HG03558 (cell line): ENCODE data around the gene UCK2.
"Not testable (repeated sequence)": the region's sequence is repeated elsewhere in the genome, so short reads cannot be mapped to it uniquely, and the experiment has no call there.

Experiments
- ATAC-seq: cut with Tn5 transposase; IDR thresholded peaks from one replicate; pipeline ENCODE4 v1.9.1; 2021; ENCODE audit warnings: moderate number of reproducible peaks; ENCODE audit not compliant: unreplicated experiment; ENCODE audit errors: extremely low read depth

The UCK2 gene

DNA sequence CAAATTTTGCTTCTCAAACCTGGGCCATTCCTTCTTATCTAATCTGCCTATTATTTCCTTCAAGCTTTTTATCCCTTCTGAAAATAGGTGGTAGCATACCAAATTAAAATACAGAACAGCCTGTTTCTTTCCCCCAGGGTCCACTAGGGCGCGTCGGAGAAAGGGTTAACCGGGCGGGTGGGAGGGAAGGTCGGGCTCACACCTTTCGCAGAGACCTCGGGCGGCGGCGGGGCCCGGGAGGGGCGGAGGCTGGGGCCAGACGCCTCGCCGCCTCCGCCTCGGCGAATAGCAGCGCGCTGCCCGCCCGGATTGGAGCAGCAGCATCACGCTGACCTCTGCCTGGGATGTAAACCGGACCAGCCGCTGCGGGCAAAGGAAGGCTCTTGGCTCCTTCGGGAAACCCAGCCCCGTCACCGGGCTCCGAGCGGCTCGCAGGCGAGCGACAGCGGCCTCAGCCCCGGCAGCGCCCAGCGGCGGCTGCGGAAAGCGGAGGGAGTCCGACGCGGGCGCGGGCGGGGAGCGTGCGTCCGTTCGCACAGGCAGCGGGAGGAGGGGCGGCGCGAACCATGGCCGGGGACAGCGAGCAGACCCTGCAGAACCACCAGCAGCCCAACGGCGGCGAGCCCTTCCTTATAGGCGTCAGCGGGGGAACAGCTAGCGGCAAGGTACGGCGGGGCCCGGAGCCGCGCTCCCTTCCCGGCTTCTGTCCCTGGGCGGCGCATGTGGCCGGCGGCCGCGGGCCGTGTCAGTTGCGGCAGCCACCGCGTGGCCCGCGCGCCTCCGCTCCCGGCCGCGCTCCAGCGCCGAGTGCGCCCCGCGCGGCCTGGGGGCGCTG, at the start of gene UCK2:
Gene UCK2 (plus strand): TSS at position 347 of the 835 bp plus-strand sequence. CDS start 220 bp downstream, at position 567.
- peak; percentile 48 for ATAC-seq

DNA sequence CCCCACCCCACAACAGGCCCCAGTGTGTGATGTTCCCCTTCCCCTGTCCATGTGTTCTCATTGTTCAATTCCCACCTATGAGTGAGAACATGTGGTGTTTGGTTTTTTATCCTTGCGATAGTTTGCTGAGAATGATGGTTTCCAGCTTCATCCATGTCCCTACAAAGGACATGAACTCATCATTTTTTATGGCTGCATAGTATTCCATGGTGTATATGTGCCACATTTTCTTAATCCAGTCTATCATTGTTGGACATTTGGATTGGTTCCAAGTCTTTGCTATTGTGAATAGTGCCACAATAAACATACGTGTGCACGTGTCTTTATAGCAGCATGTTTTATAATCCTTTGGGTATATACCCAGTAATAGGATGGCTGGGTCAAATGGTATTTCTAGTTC, 49.2 kb upstream of the UCK2 start:
- ATAC-seq, result not testable (repeated sequence)

DNA sequence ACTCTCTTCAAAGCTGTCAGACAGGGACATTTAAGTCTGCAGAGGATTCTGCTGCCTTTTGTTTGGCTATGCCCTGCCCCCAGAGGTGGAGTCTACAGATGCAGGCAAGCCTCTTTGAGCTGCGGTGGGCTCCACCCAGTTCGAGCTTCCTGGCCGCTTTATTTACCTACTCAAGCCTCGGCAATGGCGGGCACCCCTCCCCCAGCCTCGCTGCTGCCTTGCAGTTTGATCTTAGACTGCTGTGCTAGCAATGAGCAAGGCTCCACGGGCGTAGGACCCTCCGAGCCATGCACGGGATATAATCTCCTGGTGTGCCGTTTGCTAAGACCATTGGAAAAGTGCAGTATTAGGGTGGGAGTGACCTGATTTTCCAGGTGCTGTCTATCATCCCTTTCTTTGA, 43.9 kb upstream of the UCK2 start:
- ATAC-seq, result not testable (repeated sequence)

DNA sequence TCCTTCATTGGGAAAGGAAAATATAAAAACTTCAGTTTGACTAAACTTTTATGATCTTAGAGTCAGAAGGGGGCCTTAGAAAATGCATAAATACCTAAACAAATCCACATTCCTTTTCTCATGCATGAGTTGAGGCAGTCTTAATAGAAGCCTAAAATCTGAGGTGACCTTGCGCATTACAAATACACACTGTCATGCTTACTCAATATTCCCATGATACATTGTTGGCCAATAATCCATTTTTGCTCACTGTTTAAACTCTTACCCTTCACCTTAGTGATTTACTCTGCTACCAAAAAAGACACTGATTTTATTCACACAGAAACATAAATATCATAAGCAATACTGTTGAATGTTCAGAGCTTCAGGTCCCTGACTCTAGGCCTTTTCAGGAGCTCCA, 39.7 kb upstream of the UCK2 start:
- no peak for ATAC-seq

DNA sequence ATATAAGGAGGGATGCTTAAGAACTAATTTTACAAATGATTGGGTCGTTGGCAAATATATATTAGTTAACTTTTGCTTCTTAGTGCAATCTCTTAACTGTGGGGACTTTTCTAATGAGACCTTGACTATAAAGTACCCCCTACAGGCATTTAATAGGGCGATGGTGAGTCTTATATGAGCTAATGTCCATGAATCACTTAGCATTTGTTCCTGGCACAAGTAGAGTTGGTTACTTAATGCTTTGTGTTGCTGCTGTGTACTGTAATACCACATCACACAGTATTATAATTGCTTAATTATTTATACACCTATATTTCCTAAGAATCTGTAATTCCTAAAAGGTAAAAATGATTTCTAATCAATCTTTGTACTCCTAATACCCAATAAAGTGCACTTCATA, 33.5 kb upstream of the UCK2 start:
- ATAC-seq, result no peak

DNA sequence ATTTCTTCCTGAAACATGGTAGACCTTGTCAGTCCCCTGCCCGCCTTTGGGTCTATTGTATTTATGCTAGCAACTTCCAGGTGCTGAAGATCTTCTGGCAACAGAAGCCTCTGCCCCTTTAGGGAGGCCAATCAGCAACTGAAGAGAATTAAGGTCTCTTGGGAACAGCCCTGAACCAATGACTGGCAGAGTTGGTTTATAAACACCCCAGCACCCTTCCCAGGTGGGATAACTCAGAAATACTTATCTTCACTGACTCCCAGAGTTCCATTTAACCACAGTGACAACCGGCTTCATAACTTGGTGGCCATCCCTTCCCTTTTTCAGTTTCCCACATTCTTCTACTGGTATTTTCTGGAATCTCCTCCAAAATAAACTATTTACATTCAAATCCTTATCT, 31.5 kb upstream of the UCK2 start:
- ATAC-seq, result no peak

DNA sequence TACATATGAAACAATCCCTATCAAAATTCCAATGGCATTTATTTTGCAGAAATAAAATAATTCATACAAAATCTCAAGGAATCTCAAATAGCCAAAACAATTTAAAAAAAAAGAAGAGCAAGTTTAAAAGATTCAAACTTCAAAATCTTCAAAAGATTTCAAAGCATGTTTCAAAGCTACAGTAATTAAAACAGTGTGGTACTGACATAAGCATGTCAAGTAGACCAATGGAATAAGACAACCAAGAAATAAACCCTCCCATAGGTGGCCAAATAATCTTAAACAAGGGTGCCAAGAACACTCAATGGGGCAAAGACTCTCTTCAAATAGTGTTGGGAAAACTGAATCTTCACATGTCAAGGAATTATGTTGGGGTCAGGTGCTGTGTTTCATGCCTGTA, 28.0 kb upstream of the UCK2 start:
- ATAC-seq, result no peak

DNA sequence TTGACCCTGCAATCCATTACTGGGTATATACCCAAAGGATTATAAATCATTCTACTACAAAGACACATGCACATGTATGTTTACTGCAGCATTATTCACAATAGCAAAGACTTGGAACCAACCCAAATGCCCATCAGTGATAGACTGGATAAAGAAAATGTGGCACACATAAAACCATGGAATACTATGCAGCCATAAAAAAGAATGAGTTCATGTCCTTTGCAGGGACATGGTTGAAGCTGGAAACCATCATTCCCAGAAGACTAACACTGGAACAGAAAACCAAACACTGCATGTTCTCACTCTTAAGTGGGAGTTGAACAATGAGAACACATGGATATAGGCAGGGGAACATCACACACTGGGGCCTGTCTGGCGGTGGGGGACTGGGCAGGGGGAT, 22.9 kb upstream of the UCK2 start:
- not testable (repeated sequence) for ATAC-seq

DNA sequence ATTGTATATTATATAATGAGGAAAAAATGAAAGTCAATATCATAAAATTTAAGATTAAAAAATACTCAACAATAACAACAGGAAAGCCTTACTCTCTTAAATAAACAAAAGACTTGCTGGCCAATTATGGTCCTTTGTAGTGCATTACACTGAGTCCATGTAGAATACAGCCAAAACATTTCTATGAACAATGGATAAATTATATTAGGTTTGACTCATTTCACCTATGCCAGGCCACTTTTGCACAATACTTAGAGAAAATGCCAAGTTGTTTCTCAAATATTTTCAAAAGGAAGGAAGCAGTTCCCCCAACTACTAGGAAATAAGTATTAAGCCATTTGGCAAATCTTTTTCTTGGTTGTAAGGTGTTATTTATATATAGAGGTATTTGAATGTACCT, 19.8 kb upstream of the UCK2 start:
- ATAC-seq, result no peak

DNA sequence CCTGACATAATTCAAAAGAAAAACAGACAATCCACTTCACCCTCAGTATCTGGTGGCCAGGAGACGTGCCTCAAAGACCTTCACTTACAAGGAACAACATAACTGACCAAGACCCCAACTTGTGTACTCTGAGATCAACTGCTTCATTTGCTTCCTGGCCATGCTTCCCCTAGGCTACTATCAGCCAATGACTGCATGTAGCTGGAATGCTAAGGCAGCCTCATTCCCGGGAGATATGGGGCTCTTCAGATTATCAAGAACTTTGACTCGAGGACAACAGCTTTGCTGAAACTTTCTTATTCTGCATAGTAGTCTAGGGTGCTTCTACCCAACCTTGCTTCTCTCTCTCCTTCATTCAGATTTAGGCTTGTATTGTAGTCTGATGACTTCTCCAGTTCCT, 11.7 kb upstream of the UCK2 start:
- ATAC-seq, result no peak

DNA sequence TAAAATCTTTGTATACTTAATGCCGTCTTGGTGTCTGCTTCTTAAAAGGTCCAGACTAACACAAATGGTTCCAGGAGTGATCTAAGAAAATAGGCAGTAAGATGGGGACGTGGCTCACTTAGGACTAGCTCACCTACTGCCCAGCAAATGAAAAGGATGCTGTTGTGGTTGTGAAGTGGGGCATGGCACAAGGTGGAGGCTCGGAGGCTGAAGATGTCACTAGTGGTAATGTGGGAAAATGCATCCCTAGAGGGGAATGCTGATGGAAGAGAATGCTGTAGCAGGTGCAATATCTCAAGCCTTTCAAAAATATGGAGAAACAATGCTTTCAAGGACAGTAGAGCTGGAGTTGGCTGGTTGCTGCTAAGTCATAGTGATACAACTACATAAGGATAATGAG, 11.3 kb upstream of the UCK2 start:
- ATAC-seq, result no peak

DNA sequence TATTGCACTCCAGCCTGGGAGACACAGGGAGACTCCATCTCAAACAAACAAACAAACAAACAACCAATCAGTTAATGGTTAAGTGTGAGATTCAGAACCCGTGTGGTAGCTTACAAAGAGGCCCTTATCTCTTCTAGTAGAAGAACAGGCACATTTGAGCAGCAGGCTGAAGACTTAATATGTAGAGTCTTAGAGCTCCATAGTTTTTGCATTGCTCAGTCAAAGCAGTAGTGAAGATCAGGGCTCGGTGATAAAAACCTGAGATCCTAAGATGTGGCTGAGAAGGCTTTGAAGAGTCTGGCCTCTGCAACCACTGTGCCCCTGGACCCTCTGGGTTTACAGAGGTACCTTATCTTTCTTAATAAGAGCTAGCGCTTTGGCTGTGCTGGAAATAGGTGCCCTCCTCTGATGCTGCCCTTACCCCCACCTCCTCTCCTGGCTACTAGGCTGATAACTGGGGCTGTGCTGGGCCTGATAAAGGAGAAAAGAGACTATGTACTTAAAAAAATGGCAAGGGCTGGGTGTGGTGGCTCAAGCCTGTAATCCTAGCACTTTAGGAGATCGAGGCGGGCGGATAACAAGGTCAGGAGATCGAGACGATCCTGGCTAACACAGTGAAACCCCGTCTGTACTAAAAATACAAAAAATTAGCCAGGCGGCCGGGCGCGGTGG, 10.5 kb upstream of the UCK2 start:
- no peak for ATAC-seq

DNA sequence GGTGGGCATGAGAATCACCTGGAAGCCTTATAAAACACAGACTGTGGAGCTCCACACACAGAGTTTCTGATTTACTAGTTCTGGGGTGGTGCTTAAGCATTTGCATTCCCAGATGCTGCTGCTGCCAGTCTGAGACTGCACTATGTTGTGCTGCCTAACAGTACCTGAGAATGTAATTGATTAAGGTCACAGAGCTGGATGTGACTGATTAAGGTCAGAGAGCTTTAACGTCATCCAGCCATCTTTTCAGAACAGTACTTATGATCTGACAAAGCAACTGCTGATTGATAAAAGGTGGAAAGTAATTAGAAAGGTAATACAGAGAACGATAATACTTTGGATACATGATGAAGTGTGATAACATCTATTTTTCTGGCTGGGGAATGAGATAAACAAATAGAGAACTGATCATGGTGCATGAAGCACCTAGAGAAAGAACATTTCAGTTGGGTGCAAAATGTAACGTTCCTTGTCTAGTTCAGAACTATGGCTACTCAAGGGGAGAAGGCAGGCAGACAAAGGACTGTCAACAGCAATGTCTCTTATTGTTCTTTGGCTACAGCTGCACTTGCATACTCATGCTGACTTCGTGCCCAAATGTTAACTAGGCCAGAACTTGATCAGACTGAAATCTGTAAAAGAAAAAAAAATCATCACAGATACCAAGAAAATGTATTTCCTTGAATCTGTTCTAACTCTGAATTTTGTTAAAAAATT, 3.7 kb upstream of the UCK2 start:
- ATAC-seq, result no peak

DNA sequence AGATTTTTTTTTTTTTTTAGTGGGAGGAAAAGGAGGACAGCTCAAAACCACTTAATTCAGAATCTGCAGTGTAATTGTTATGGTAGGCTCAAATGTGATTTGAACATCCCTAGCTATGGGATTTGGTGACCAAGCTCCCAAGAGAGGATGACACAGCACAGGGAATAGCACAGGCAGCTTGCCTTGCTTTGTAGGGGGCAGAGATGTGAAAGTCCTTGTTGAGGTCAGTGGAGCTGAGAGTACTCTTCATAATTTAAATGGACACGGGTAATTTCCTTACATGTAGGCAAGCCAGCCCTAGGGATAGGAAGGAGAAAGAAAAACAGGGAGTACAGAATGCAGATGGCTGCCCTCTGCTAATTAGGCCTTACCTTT, 3.2 kb upstream of the UCK2 start:
- no peak for ATAC-seq

DNA sequence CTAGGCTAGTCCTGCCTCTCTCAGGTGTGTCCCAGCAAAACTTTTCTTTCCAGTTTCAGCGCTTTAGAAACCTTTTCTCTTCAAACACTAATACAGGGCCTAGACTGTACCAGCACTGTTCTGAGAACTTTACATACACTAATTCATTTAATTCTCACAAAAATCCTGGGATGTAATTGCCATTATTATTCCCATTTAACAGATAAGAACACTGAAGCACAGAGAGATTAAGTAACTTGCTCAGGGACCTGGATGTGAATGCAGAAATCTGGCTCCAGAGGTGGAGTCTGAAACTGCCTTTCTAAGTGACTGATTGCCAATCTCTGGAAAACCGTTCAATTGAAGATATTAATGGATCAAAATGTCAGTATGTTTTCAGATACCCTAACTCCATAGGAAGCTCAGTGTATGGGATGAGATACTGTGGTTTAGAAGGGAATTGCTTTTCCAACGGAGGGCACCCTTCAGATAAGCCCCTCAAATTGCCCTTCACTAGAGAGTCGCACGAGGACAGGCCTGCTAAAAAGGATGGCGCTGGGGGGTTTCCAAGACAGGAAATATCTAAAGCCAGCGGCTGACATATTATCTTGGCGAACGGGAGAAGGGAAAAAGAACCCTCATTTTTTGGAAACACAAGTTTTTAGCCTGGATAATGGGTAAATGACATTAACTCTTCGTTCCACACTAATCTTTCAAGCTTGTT, 698 bp upstream of the UCK2 start:
- ATAC-seq, result no peak

DNA sequence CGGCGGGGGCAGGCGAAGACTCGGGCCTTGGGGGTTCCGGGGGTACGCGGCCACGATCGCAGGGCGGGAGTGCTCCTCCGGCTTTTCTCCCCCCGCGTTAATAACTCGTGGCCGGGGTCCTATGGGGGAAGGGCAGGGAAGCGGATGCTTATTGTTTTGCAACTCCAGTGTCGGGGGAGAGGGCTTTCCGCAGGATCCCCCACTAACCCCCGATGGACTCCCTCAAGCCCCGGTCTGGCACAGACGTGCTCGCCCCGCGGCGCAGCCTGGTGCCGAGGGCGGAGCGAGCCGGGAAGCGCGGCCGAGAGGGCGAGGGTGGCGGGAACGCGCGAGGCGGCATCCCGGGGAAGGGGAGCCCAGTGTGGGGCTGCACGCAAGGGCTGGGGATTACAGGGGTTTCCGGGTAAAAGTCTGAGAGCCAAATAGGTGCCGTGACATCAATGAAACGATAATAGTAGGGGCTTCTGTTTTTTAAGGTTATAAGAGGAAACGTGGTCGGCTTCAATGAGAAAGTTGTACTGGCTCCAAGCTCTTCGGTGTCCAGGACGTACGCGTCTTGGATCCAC, 772 bp downstream of the UCK2 start:
- peak; percentile 10 for ATAC-seq

DNA sequence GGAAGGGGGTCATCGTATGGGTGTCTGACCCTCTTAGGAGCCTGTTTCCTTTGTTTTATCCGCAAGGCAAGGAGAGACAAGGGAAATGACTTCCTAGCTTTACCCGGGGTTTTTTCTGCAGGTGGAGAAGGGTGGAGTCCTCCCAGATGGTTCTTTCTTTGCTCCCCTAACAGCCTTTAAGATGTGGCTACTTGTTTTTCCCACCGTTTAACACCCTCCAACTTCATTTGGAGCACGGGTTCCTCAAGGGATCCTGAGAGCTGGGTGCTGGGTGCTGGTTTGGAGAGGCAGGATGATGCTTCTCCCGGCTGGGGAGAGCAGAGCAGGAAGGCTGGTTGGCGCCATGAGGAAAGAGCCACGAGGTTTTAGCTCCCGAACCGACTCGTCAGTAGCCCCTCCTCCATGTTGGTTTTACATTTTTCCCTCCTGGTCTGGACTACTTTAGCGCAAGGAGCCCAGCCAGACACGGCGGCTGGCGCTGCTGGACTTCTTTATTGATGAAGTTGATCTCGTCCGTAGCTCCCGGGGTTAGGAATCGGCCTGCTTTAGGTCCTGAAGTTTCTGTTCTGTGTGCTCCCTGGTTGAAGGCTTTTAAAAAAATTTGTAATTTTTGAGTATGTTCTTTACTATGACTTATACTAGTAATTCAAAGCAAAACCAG, 1.4 kb downstream of the UCK2 start:
- ATAC-seq, result no peak

DNA sequence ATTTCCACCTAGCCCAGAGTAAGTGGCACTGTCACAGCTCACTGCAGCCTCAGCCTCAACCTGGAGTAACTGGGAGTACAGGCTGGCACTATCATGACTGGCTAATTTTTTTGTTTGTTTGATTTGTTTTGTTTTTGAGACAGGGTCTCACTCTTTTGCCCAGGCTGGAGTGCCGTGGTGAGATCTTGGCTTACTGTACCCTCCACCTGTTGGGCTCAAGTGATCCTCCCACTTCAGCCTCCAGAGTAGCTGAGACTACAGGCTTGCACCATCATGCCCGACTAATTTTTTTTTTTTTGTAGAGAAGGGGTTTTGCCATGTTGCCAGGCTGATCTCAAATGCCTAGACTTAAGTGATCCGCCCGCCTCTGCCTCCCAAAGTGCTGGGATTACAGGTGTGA, 2.5 kb downstream of the UCK2 start:
- no peak for ATAC-seq

DNA sequence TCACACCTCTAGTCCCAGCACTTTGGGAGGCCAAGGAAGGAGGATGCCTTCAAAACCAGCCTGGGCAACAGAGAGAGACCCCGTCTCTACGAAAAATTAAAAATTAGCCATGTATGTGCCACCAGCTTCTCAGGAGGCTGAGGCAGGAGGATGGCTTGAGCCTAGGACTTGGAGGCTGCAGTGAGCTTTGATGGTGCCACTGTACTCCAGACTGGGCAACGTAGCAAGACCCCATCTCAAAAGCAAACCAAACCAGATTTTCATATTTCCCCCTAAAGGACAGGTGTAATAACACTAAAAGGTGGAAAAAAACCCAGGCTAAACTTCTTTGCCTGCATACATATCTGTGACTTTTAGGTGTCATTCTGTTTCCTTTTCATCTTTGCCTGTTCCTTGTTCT, 3.7 kb downstream of the UCK2 start:
- no peak for ATAC-seq

DNA sequence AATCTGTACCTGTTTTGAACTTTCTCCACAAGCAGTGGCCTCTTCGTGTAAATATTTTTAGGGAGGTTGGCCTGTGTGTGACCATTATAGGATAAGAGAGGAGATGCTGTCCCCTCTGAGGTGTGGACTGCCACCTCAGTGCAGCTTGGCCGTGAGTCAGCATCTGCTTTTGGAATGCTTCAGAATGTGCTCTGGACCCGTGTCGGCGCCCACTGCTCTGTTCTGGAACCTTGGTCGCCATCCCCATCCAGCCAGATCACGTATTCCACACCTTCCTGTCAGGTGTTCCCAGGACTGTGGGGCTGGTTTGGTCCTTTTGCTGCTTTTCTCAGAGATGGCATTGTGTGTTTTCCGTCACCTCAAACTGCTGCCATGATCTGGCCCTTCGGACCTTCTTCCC, 5.5 kb downstream of the UCK2 start:
- no peak for ATAC-seq
